Measurements from ENCODE around the gene UBE2L6.

DNA sequence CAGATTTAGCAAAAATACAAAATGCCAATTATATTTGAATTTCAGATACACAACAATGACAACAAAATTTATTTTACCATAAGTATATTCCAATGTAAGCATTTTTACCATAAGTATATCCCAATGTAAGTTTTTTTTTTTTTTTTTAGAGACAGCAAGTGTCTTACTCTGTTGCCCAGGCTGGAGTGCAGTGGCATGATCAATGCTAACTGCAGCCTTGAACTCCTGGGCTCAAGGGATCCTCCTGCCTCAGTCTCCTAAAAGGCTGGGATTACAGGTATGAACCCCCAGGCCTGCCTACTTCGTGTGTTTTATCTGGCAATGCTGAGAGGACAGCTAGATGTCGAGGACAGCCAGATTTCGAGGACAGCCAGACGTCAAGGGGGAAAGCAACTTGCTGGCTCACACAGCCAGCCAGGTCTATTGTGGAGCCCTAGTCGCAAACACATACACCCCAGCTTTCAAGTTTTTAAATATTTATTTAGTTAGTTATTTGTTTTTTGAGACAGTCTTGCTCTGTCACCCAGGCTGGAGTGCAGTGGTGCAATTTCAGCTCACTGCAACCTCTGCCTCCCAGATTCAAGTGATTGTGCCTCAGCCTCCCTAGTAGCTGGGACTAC, 28.9 kb upstream of the UBE2L6 start:
- TF ChIP-seq, protein P1, sequence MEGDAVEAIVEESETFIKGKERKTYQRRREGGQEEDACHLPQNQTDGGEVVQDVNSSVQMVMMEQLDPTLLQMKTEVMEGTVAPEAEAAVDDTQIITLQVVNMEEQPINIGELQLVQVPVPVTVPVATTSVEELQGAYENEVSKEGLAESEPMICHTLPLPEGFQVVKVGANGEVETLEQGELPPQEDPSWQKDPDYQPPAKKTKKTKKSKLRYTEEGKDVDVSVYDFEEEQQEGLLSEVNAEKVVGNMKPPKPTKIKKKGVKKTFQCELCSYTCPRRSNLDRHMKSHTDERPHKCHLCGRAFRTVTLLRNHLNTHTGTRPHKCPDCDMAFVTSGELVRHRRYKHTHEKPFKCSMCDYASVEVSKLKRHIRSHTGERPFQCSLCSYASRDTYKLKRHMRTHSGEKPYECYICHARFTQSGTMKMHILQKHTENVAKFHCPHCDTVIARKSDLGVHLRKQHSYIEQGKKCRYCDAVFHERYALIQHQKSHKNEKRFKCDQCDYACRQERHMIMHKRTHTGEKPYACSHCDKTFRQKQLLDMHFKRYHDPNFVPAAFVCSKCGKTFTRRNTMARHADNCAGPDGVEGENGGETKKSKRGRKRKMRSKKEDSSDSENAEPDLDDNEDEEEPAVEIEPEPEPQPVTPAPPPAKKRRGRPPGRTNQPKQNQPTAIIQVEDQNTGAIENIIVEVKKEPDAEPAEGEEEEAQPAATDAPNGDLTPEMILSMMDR (IDR thresholded peaks at IDR 0.05) = no peak
- TF ChIP-seq POLR2A (IDR thresholded peaks at IDR 0.05) = no peak

Data from testis (tissue), 2 donors.